HG03575 (cell line): ENCODE results near the gene LBX1.
"Not testable (repeated sequence)": the region's sequence is repeated elsewhere in the genome, so short reads cannot be mapped to it uniquely, and the experiment has no call there.

Source experiments
- ATAC-seq: cut with Tn5 transposase; IDR thresholded peaks from one replicate; pipeline ENCODE4 v1.9.1; 2021; ENCODE audit not compliant: unreplicated experiment, insufficient number of reproducible peaks, low FRiP score; ENCODE audit errors: extremely low read depth

The LBX1 gene

GRCh38 chr10:101217450-101218281 lies 11.6 kb downstream of the LBX1 start:
- ATAC-seq, result no peak

GRCh38 chr10:101217044-101217425 lies 12.2 kb downstream of the LBX1 start:
- no peak for ATAC-seq

GRCh38 chr10:101216207-101217043 lies 12.8 kb downstream of the LBX1 start:
- ATAC-seq, result no peak

DNA sequence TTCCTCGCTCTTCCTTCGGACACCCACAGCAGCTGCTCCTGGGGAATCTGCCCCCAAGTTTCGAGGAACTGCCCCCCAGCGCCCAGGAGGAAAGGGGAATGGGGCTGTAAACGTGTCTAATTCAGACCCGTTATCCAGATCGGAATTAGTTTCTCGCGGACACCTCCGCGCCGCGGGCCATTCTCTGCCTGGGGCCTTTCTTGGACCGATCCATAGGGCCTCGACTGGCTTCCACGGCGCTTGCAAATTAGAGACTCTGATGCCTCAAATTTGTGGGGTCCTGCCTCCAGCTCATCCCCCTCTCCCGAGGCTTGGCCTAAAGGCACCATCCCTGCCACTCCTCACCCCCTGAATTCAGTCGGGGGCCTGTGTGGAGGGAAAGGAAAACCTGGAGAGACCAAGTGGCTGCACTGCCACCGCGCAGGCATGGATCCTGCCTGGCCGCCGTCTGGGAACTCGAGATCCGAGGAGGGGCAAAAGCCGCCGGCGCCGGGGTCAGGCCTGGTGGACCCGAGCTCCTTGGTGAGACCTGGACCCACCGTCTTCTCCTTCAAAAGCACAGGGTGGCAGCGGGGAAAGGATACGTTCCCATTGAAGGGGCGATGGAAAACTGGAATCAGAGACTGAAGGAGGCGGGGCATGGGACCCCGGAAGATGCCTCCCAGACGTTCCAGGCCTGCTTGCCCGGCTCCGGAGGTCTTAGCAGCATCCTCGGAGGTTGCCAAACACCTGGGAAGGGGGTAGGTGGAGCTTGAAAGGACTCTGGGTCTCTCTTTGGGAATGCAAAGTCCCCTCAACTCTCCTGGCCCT lies 13.7 kb downstream of the LBX1 start:
- ATAC-seq, result no peak

GRCh38 chr10:101214446-101215396 lies 14.5 kb downstream of the LBX1 start:
- ATAC-seq, result no peak

- no peak for ATAC-seq
Measured at GRCh38 chr10:101208543-101208942, 20.7 kb downstream of the LBX1 start.

- no peak for ATAC-seq
Measured at GRCh38 chr10:101207026-101207425, 22.2 kb downstream of the LBX1 start.

GRCh38 chr10:101202667-101203066 lies 26.6 kb downstream of the LBX1 start:
- not testable (repeated sequence) for ATAC-seq

DNA sequence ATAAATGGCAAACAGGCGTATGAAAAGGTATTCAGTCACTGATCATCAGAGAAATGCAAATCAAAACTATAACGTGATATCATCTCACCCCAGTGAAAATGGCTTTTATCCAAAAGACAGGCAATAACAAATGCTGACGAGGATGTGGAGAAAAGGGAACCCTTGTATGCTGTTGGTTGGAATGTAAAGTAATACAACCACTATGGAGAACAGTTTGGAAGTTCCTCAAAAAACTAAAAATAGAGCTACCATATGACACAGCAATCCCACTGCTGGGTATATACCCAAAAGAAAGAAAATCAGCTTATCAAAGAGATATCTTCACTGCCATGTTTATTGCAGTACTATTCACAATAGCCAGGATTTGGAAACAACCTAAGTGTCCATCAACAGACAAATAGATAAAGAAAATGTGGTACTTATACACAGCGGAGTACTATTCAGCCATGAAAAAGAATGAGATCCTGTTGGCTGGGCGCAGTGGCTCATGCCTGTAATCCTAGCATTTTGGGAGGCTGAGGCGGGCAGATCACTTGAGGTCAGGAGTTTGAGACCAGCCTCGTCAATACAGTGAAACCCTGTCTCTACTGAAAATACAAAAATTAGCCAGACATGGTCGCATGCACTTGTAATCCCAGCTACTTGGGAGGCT lies 30.8 kb downstream of the LBX1 start:
- not testable (repeated sequence) for ATAC-seq

- ATAC-seq, result no peak
Measured at GRCh38 chr10:101195921-101196320, 33.3 kb downstream of the LBX1 start.

DNA sequence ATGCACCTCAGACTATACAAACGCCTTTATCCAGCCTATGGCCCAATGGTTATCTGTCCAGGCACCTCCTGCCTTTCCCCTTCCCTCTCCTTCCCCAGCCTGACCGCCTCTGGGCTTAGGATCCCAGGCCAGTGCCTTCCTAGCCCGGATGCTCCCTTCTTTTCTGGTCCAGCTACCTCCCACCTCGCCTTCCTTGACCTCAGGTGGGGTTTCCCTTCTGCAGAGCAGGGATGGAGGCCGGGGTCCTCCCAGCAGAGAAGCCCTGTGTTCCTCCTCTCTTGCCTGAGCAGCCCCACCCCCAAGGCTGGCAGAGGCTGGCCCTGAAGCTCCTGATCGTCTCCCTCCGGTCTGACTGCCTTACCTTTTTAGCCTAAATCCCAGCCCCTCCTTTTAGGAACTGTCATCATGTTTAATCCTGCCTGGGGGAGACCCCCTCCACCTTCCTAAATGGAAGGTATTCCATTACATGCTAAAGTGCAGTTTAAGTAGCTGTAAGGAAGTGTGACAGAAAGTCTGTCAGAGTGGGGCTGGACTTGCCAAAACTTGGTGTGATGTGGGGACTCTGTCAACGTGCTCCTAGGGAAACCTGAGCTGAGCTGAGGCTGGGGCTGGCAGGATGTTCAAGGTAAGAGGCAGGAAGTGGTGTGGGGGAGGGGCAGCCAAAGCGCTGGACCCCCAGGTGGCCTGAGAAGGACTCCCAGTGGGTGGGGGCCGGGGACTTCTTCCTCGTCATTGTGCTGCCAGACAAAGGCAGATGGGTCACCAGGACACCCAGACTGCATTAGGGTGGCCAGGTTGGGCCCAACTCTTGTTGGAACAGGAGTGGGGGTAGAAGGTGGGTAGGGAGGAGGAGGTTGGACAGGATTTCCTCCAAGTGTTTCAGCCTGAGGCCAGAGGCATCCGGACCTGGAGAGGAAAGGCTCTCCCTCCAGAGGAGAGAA lies 39.5 kb downstream of the LBX1 start:
- no peak for ATAC-seq

- ATAC-seq, result no peak
Measured at GRCh38 chr10:101188942-101189341, 40.3 kb downstream of the LBX1 start.

DNA sequence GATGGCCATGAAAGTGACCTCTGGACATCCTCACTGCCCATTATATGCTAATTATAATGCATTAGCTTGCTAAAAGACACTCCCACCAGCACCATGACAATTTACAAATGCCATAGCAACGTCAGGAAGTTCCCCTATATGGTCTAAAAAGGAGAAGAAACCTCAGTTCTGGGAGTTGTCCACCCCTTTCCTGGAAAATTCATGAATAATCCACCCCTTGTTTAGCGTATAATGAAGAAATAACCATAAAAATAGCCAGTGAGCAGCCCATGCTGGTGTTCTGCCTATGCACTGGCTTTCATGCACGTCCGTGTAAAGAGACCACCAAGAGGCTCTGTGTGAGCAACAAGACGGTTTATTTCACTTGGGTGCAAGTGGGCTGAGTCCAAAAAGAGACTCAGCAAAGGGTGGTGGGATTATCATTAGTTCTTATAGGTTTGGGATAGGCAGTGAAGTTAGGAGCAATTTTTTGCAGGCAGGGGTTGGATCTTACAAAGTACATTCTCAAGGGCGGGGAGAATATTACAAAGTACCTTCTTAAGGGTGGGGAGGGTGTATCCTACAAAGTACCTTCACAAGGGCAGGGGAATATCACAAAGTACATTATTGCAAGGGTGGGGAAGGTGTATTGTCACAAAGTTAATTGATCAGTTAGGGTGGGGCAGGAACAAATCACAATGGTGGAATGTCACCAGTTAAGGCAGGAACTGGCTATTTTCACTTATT lies 45.6 kb downstream of the LBX1 start:
- ATAC-seq, result no peak

DNA sequence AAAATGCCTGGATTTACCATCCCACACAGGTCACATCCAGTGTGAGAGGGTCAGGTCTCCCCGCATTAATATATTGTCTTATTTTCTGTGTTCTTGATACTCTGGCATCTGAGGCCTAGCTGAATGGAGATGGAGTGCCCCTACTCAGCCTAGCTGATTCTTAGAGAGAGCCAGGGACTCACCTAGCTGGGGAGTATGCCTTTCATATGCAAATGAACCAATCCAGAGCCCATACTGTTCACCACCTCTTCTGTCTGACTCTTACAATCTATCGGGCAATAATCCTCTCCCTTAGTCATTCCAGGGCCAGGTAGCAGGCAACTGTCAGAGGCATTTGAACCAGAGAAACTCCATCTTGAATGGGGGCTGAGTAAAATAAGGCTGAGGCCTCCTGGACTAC lies 46.3 kb downstream of the LBX1 start:
- no peak for ATAC-seq
